UCSD-AML1 (cell line): Measurements from ENCODE around the gene PNPLA8.
"Not testable (repeated sequence)": the region's sequence is repeated elsewhere in the genome, so short reads cannot be mapped to it uniquely, and the experiment has no call there.

Experiments used
- DNase-seq: peaks from one replicate; lab custom pipeline; 2025; ENCODE audit not compliant: unreplicated experiment; lab: John Stamatoyannopoulos, UW

The PNPLA8 gene

GRCh38 chr7:108533712-108534111, 7.8 kb upstream of the PNPLA8 start:
- no peak for DNase-seq

DNA sequence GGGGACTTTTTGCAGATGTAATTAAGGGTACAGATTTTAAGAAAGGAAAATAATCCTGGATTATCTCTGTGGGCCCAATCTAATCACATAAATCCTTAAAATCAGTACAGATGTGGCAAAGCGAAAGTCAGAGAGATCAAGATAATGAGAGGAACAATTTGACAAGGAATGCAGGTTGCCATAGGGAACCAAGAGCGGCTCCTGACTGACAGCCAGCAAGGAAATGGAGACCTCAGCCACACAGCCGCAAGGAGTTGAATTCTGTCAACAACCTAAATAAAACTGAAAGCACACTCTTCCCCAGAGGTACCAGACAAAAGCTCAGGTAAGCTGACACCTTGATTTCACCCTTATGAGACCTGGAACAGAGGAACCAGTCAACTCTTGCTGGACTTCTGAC, 3.4 kb upstream of the PNPLA8 start:
- DNase-seq, result no peak

DNA sequence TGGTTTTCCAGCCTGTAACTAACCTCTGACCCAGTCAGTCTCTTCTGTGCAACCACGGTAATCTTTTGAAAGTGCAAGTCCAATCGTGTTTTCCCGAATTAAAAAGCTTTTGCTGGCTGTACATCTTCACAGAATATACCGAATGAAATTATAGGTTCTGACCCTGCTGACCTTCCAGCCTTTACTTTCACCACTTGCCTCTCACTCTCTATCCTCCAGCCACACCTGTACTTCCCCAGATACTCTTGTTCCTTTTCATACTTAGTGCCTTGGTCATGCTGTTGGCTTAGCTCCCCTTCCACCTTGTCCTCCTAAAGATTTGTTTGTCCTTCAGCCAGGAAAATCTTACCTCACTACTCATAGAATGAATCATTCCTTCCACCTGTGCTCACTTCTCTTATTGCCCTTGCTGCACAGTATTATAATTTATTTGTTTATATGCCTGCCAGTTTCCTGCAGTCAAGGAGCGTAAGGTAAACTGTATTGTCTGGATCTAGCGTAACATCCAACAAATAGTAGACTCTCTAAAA, 2.3 kb upstream of the PNPLA8 start:
- no peak for DNase-seq

DNA sequence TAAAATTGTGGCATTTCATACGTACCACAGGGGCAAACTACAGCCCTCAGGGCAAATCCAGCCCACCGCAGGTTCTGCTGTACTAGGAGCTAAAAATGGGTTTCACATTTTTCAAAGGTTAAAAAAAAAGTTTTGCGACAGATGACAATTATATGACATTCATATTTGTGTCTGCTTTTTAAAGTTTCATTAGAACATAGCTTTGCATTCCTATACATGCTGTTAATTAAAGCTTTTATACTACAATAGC, 758 bp upstream of the PNPLA8 start:
- no peak for DNase-seq

DNA sequence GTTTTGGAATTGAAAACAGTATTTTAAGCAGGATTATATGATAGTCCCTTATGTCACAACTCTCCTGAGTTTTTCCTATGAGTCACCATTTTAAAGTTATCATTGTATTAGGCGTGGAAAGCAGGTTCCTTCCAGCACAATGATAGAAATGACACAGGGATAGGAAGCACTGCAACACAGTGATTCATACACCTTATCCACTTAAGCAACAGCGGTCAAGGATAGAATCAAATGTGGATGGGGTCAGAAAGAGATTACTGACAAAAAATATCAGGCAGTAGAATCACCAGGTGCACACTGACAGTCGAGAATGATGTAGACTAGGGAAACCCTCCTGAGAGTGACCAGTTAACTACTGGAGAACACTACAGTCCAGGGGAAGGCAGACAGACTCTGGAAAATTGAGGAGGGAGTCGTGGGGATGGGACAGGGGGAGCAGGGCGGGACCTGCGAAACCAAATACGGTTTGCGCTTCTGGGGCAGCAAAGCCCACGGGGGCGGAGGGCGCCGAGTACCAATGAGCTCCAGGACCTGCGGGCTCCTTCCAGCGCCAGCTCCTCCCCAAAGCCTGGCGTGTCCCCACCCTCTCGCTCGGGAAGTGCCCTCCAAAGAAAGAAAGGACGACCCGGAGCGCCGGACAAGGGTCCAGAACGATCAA, 479 bp downstream of the PNPLA8 start:
- DNase-seq, result peak; percentile 81

DNA sequence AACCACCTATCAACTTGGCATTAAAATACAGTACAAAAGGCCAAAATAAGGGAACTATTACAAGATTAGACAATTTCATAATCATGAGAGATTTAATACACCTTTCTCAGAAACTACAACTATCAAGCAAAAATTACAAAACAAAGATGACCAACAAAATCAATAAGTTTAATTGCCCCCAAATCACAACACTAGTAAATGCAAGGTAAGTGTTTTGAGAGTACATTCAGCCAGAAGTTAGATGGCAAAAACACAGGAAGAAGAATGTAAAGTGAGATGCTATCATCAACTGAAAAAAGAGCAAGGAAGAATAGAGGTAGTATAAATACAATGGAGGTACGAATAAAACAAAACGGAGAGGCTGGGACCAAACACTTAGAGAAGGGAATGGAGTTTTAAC, 3.2 kb downstream of the PNPLA8 start:
- no peak for DNase-seq

DNA sequence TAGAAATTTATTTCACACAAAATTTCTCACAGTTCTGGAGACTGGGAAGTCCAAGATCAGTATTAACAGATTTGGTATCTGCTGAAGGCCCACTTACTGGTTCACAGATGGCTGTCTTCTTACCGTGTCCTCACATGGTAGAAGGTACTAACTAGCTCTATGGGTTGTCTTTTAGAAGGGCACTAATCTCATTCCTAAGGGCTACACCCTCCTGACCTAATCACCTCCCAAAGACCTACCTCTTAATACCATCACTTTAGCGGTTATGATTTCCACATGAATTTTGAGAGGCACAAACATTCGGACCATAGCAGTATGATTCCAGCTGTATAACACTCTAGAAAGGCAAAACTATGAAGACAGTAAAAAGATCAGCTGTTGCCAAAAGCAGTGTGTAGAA, 8.0 kb downstream of the PNPLA8 start:
- DNase-seq, result no peak

- DNase-seq, result no peak
Measured at GRCh38 chr7:108515630-108516029, 10.3 kb downstream of the PNPLA8 start.

DNA sequence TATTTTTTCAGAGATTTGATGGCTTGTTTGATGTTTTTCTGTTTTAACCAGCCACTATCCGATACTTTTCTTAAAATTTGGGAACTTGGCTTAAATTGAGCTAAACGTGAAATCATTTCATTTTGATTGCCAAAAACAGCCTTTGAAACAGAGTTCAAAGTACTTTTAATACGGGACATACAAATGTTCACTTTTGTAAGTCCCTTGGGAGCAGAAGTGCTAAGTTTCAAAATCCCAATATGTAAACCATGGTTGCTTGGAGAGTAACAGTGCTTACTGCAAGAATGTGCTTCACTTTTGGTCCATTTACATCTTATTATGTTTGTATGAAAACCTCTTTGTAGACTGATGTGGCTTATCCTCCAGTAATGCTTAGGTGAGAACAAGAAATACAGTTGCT, 10.9 kb downstream of the PNPLA8 start:
- no peak for DNase-seq

DNA sequence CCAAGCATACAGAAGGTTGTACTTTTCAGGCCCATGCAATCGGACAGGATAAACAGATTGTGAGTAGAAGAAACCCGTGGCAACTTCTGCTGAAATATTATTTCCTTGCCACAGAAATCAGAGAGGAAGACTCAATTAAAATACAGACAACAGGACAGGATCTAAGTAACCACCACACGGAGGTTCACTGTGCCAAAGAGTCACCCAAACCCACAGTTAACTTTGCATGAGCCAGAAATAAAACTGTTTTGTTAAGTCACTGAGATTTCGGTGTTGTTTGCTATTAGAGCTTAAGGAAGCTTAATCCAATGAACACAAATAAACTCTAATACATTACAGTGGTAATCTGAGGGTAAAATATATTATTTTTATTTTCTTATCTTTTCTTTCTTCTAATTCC, 14.0 kb downstream of the PNPLA8 start:
- no peak for DNase-seq

GRCh38 chr7:108504576-108504975, 21.4 kb downstream of the PNPLA8 start:
- not testable (repeated sequence) for DNase-seq

- DNase-seq, result no peak
Measured at GRCh38 chr7:108503112-108504026, 22.6 kb downstream of the PNPLA8 start.

- no peak for DNase-seq
Measured at GRCh38 chr7:108499566-108499965, 26.4 kb downstream of the PNPLA8 start.

GRCh38 chr7:108498481-108498880, 27.5 kb downstream of the PNPLA8 start:
- DNase-seq, result no peak

GRCh38 chr7:108497082-108497725, 28.7 kb downstream of the PNPLA8 start:
- no peak for DNase-seq

DNA sequence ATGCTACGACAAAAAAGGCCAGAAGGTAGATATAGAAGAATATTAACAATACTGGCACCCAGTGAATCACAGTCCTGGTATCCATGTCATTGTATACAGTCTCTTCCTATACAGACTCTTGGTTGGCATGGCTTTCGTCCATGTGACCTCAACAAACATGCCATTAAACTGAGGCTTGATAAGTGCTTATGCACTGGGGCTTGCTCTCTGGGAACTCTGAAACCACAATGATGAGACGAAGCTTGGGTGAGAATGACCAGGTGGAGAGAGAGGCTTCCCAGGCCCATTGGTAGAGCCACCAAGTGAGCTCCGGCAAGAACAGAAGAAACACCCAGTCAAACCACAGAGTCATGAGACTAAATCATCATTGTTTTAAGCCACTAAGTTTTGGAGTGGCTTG, 33.2 kb downstream of the PNPLA8 start:
- DNase-seq, result no peak

- DNase-seq, result no peak
Measured at GRCh38 chr7:108488768-108489538, 37.0 kb downstream of the PNPLA8 start.

DNA sequence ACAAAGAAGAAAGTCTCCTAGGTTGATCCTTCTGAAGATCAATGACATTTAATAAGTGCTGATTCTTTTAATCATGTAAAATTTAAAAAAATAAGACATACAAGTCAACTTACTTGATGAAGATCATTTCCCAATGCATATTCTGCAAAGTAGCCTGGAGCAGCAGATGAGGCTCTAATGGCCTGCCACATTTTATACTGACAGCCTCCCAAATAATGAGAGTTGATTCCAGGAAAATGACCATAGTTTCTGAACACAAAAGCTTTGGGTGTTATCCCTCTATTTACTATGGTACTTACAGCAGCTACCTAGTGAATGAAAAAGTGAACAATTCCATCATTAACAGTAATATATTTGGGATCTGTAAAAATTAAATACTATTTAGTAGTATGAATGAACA, 38.3 kb downstream of the PNPLA8 start:
- no peak for DNase-seq

- no peak for DNase-seq
Measured at GRCh38 chr7:108486291-108486966, 39.5 kb downstream of the PNPLA8 start.

DNA sequence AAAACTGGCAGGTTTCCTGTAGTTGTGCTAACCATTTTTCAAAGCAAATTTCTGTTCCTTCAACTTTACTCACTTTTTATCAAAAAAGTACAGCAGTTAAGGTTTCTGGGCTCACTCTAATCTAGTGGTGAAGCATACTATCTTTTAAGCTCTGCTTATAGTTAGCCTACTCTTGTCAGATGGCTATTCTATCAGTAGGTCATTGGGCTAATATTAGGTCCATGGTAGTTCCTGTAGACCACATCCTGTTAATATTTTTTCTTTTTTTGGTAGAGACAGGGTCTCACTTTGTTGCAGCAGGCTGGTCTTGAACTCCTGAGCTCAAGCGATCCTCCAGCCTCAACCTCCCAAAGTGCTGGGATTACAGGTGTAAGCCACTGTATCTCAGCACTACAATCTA, 41.8 kb downstream of the PNPLA8 start:
- DNase-seq, result no peak

DNA sequence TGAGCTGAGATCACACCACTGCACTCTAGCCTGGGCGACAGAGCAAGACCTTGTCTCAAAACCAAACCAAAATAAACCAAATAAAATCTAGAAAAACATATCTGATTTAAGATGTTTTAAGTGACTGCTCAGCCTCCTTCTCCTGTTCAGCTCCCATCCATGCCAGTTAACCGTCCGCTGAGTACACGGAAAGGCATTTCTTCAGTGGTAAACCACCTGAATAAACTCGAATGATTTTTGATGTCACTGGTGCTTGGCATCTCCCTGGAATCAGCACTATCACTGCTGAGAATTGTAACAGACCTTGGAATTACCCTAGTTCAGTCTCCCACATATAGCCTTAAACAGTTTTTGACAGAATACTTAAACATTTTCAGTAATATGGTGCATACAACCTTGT, 45.6 kb downstream of the PNPLA8 start:
- no peak for DNase-seq
